SK-N-SH (cell line): ENCODE measurements around the gene KRTAP10-7. TPM values are rescaled to one million over a fixed set of nuclear protein-coding genes. Genes with fewer than 3 reads are reported as not detected.

Source experiments
- CTCF ChIA-PET: fragments of 300-600, 350-600 bp; formaldehyde crosslinking; extraction: SDS; loops from one replicate; lab custom pipeline; 2021; lab: Yijun Ruan, JAX
- POLR2A ChIA-PET: fragments of 350-600 bp; sonication (Branson Sonifier 250); formaldehyde crosslinking; extraction: SDS; loops from one replicate; lab custom pipeline; 2020; ENCODE audit warnings: antibody characterized with exemption, inconsistent platforms; lab: Yijun Ruan, JAX
- DNase-seq: peaks from one replicate; pipeline ENCODE4 v3.0.0; 2012
- H2AFZ ChIP-seq: fragments of 200-600 bp; sonication (generic); 2 replicates; pipeline ENCODE4 v1.8.1; 2016; ENCODE audit warnings: antibody characterized with exemption, mild to moderate bottlenecking, low read depth
- H3F3A ChIP-seq: fragments of 200-600 bp; sonication (generic); replicated peaks from 2 replicates; pipeline ENCODE3; 2016; ENCODE audit warnings: antibody characterized with exemption, mild to moderate bottlenecking; ENCODE audit not compliant: insufficient read depth
- H3K27ac ChIP-seq, 2 experiments: fragments of 200-500 bp in 1 of 2; fragments of 200-600 bp in 1 of 2; sonication (Bioruptor generic) in 1 of 2; sonication (generic), shearing (Covaris generic) in 1 of 2; 2 replicates each; pipeline versions ENCODE4 v1.5.1 to v1.6.1; 2014 to 2016; ENCODE audit warnings: low read depth in 2 of 2, inconsistent platforms in 1 of 2, low read length in 1 of 2, mild to moderate bottlenecking in 1 of 2, mixed read lengths in 1 of 2
- H3K27me3 ChIP-seq: fragments of 200-600 bp; sonication (generic), shearing (Covaris generic); 2 replicates; pipeline ENCODE4 v1.6.1; 2016; ENCODE audit warnings: mixed run types; ENCODE audit not compliant: insufficient read depth
- H3K36me3 ChIP-seq, 2 experiments: fragments of 200-500 bp in 1 of 2; fragments of 200-600 bp in 1 of 2; sonication (Bioruptor generic) in 1 of 2; sonication (generic) in 1 of 2; replicated peaks in 1 of 2; 2 replicates each; pipeline versions ENCODE3 to v1.5.1; 2014 to 2016; ENCODE audit warnings: low read length in 1 of 2, mild to moderate bottlenecking in 1 of 2; ENCODE audit not compliant: insufficient read depth in 2 of 2, control insufficient read depth in 1 of 2
- H3K4me1 ChIP-seq, 2 experiments: fragments of 200-500 bp in 1 of 2; fragments of 200-600 bp in 1 of 2; sonication (Bioruptor generic) in 1 of 2; sonication (generic), shearing (Covaris generic) in 1 of 2; 2 replicates each; pipeline versions ENCODE4 v1.5.1 to v1.6.1; 2014 to 2016; ENCODE audit warnings: low read depth in 1 of 2, low read length in 1 of 2, mixed run types in 1 of 2; ENCODE audit not compliant: insufficient read depth in 2 of 2, control insufficient read depth in 1 of 2
- H3K4me2 ChIP-seq: fragments of 200-600 bp; sonication (generic), shearing (Covaris generic); 2 replicates; pipeline ENCODE4 v1.6.1; 2017; ENCODE audit warnings: mixed run types
- H3K4me3 ChIP-seq, 2 experiments: fragments of 200-500 bp in 1 of 2; fragments of 200-600 bp in 1 of 2; sonication (Bioruptor generic) in 1 of 2; sonication (generic), shearing (Covaris generic) in 1 of 2; 2 replicates each; pipeline versions ENCODE4 v1.5.1 to v1.8.1; 2014 to 2016; ENCODE audit warnings: low read depth in 2 of 2, inconsistent platforms in 1 of 2, low read length in 1 of 2, mild to moderate bottlenecking in 1 of 2, mixed read lengths in 1 of 2, moderate library complexity in 1 of 2
- H3K79me2 ChIP-seq: fragments of 200-600 bp; sonication (generic); 2 replicates; pipeline ENCODE4 v1.8.1; 2017; ENCODE audit warnings: mild to moderate bottlenecking; ENCODE audit not compliant: insufficient read depth
- H3K9ac ChIP-seq: fragments of 200-600 bp; sonication (generic); 2 replicates; pipeline ENCODE4 v1.6.1; 2017; ENCODE audit warnings: mixed run types
- H3K9me2 ChIP-seq: fragments of 200-600 bp; sonication (generic); 2 replicates; pipeline ENCODE4 v1.6.1; 2017; ENCODE audit warnings: mixed run types
- H3K9me3 ChIP-seq: fragments of 200-600 bp; sonication (generic); 2 replicates; pipeline ENCODE4 v1.6.1; 2017; ENCODE audit warnings: mixed run types, mild to moderate bottlenecking, moderate library complexity
- H4K20me1 ChIP-seq: fragments of 200-600 bp; sonication (generic); 2 replicates; pipeline ENCODE4 v1.6.1; 2017; ENCODE audit warnings: mild to moderate bottlenecking, mixed run types; ENCODE audit not compliant: insufficient read depth
- CHD2 ChIP-seq: fragments of 150-350 bp; IDR thresholded peaks from 2 replicates; pipeline ENCODE4 v1.6.1; 2018; ENCODE audit warnings: low read length; ENCODE audit not compliant: partially characterized antibody
- EP300 ChIP-seq, 2 experiments: IDR thresholded peaks; 2 replicates each; pipeline versions ENCODE4 v1.4.0 to v1.6.1; 2012; ENCODE audit warnings: borderline replicate concordance in 1 of 2, low read depth in 1 of 2, low read length in 1 of 2
- FOXM1 ChIP-seq: IDR thresholded peaks from 2 replicates; pipeline ENCODE4 v1.4.0; 2012; ENCODE audit warnings: low read depth, mild to moderate bottlenecking
- JUND ChIP-seq: IDR thresholded peaks from 2 replicates; pipeline ENCODE4 v1.4.0; 2012
- MEF2A ChIP-seq: IDR thresholded peaks from 2 replicates; pipeline ENCODE4 v1.4.0; 2012; ENCODE audit warnings: low read depth, borderline replicate concordance
- POLR2AphosphoS5 ChIP-seq: IDR thresholded peaks from 2 replicates; pipeline ENCODE4 v1.6.1; 2012; ENCODE audit warnings: low read depth, low read length
- RFX5 ChIP-seq: IDR thresholded peaks from 2 replicates; pipeline ENCODE4 v1.6.1; 2012; ENCODE audit warnings: mild to moderate bottlenecking, improper control_type of control experiment, low read length
- RXRA ChIP-seq: IDR thresholded peaks from 2 replicates; pipeline ENCODE4 v1.4.0; 2012; ENCODE audit warnings: low read depth, mild to moderate bottlenecking, borderline replicate concordance
- SIN3A ChIP-seq: IDR thresholded peaks from 2 replicates; pipeline ENCODE4 v1.6.1; 2012; ENCODE audit warnings: low read depth, mild to moderate bottlenecking, low read length, moderate library complexity, borderline replicate concordance
- TAF1 ChIP-seq: IDR thresholded peaks from 2 replicates; pipeline ENCODE4 v1.6.1; 2012; ENCODE audit warnings: low read depth, mild to moderate bottlenecking, low read length, moderate library complexity, borderline replicate concordance
- TCF12 ChIP-seq: IDR thresholded peaks from 2 replicates; pipeline ENCODE4 v1.4.0; 2012
- YY1 ChIP-seq: IDR thresholded peaks from 2 replicates; pipeline ENCODE4 v1.4.0; 2012; ENCODE audit warnings: low read depth, mild to moderate bottlenecking
- WGBS: methylation state at CpG from one replicate; pipeline ENCODE4 v1.1.6; 2017; ENCODE audit warnings: low lambda C conversion rate; 5-methylcytosine and 5-hydroxymethylcytosine counted together
- polyA plus RNA-seq, 3 experiments: library from polyadenylated mRNA; depleted of rRNA; stranded (reverse); fragments of >200 nt; gene quantifications; 2 replicates each; pipeline ENCODE4 v1.2.3, GENCODE V29; 2012
- TF ChIP-seq, protein P1 (sequence below): IDR thresholded peaks from 2 replicates; pipeline ENCODE4; 2012
- TF ChIP-seq, protein P2 (sequence below): IDR thresholded peaks from 2 replicates; pipeline ENCODE4 v1.4.0; 2012; ENCODE audit warnings: low read depth, borderline replicate concordance
- TF ChIP-seq, protein P3 (sequence below): IDR thresholded peaks from 2 replicates; pipeline ENCODE4 v1.6.1; 2012; ENCODE audit warnings: mild to moderate bottlenecking, low read depth, low read length, moderate library complexity
- TF ChIP-seq, protein P4 (sequence below): fragments of 150-350 bp; IDR thresholded peaks from 2 replicates; pipeline ENCODE4 v1.6.1; 2017; ENCODE audit warnings: antibody characterized with exemption, low read length, low read depth, borderline replicate concordance
- TF ChIP-seq, protein P5 (sequence below): fragments of 200-600 bp; sonication (generic); IDR thresholded peaks from 2 replicates; pipeline ENCODE4 v1.6.1; 2017; ENCODE audit warnings: antibody characterized with exemption, mild to moderate bottlenecking, moderate library complexity

KRTAP10-7 gene
- polyA plus RNA-seq, 1 of the 3 experiments (the other 2 are of a cell fraction) = not detected

DNA sequence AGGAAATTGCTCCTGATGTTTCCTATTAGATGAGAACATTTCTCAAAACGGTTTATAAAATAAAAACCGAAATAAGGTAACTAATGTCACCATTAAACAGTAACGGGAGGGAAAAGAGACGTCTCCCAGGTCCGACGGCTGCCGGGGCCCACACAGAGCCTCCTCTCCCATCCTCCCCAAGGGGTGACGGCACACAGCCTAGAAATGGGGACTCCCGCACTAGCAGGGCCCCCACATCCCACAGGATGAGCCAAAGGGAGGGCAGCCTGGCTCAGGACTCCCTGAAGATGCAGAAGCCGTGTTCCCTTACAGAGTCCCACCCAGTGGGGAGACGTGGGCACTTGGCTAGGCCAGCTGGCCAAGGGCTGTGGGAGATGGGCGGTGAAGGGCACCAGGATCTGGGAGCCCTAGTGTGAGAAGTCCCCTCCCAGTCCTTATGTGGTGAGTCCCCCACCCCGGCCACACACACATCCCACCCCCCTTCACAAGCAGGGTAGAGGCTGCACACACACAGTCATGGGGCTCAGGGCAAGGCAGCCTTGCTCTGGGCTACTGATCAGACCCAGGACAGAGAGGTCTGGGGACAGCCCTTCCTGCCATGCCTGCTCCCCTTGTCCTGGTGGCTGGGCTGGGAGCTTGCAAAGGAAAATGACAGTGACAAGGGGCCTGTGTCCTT lies 45.1 kb upstream of the KRTAP10-7 start:
- 13% methylated on average over 9 of the region's 13 CpGs for WGBS
- ChIA-PET CTCF (no interaction called here), POLR2A (no interaction called here)
- Histone ChIP-seq H3K9ac (no peak overlapping the region), H3K9me3 (no peaks in the 10 kb centered on the region), H3K36me3 (no peaks in the 10 kb centered on the region), H3K4me1 (no peaks in the 10 kb centered on the region), H4K20me1 (no peaks in the 10 kb centered on the region), H2AFZ (no peak overlapping the region), H3K79me2 (no peaks in the 10 kb centered on the region), H3K27ac (no peak overlapping the region), H3K9me2 (no peaks in the 10 kb centered on the region), H3K27me3 (peaks cover 59% of the 10 kb centered on the region), H3F3A (no peaks in the 10 kb centered on the region), H3K4me2 (no peak overlapping the region), H3K4me3 (no peak overlapping the region)
- TF ChIP-seq FOXM1 (no peak), TCF12 (no peak)
- TF ChIP-seq, protein P1, sequence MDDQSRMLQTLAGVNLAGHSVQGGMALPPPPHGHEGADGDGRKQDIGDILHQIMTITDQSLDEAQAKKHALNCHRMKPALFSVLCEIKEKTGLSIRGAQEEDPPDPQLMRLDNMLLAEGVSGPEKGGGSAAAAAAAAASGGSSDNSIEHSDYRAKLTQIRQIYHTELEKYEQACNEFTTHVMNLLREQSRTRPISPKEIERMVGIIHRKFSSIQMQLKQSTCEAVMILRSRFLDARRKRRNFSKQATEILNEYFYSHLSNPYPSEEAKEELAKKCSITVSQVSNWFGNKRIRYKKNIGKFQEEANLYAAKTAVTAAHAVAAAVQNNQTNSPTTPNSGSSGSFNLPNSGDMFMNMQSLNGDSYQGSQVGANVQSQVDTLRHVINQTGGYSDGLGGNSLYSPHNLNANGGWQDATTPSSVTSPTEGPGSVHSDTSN = no peak
- DNase-seq = no peak

DNA sequence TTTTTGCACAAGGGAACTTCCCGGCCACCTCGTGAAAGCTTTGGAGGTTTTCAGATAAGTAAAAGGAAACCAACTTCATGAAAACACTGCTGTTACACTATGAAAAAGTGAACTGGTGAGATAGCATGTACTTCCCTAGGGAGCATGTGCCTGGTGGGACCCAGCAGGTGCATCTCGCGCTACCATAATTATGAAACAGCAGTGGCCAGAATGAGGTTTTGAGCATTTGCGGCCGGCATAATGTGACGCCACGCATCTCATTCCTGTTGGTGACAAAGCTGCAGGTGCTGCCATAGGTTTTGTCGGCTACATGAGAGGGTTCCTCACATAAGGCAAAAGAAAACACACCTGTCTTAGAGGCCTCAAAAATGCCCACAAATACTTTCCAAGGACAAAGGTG lies 43.5 kb upstream of the KRTAP10-7 start:
- ChIA-PET POLR2A (no interaction called here), CTCF (no interaction called here)
- no peak overlapping the region for H2AFZ ChIP-seq
- H3K27ac ChIP-seq = no peak overlapping the region
- 55% methylated on average over 5 of the region's 9 CpGs for WGBS
- H3F3A ChIP-seq = no peaks in the 10 kb centered on the region
- no peaks in the 10 kb centered on the region for H3K79me2 ChIP-seq
- H3K9ac ChIP-seq = no peak overlapping the region
- H3K9me2 ChIP-seq = no peaks in the 10 kb centered on the region
- no peak for DNase-seq
- H3K9me3 ChIP-seq = no peaks in the 10 kb centered on the region
- no peak overlapping the region for H3K4me2 ChIP-seq
- TF ChIP-seq, protein P2, sequence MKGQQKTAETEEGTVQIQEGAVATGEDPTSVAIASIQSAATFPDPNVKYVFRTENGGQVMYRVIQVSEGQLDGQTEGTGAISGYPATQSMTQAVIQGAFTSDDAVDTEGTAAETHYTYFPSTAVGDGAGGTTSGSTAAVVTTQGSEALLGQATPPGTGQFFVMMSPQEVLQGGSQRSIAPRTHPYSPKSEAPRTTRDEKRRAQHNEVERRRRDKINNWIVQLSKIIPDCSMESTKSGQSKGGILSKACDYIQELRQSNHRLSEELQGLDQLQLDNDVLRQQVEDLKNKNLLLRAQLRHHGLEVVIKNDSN = no peak
- TF ChIP-seq, protein P3, sequence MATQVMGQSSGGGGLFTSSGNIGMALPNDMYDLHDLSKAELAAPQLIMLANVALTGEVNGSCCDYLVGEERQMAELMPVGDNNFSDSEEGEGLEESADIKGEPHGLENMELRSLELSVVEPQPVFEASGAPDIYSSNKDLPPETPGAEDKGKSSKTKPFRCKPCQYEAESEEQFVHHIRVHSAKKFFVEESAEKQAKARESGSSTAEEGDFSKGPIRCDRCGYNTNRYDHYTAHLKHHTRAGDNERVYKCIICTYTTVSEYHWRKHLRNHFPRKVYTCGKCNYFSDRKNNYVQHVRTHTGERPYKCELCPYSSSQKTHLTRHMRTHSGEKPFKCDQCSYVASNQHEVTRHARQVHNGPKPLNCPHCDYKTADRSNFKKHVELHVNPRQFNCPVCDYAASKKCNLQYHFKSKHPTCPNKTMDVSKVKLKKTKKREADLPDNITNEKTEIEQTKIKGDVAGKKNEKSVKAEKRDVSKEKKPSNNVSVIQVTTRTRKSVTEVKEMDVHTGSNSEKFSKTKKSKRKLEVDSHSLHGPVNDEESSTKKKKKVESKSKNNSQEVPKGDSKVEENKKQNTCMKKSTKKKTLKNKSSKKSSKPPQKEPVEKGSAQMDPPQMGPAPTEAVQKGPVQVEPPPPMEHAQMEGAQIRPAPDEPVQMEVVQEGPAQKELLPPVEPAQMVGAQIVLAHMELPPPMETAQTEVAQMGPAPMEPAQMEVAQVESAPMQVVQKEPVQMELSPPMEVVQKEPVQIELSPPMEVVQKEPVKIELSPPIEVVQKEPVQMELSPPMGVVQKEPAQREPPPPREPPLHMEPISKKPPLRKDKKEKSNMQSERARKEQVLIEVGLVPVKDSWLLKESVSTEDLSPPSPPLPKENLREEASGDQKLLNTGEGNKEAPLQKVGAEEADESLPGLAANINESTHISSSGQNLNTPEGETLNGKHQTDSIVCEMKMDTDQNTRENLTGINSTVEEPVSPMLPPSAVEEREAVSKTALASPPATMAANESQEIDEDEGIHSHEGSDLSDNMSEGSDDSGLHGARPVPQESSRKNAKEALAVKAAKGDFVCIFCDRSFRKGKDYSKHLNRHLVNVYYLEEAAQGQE = no peak
- TF ChIP-seq, protein P4, sequence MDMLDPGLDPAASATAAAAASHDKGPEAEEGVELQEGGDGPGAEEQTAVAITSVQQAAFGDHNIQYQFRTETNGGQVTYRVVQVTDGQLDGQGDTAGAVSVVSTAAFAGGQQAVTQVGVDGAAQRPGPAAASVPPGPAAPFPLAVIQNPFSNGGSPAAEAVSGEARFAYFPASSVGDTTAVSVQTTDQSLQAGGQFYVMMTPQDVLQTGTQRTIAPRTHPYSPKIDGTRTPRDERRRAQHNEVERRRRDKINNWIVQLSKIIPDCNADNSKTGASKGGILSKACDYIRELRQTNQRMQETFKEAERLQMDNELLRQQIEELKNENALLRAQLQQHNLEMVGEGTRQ = no peak
- TF ChIP-seq CHD2 (no peak), YY1 (no peak), FOXM1 (no peak), RFX5 (no peak), TAF1 (no peak), JUND (no peak), RXRA (no peak), POLR2AphosphoS5 (no peak), SIN3A (no peak), EP300 (IDR thresholded peaks at IDR 0.05; ENCODE audit: borderline replicate concordance in 1 of 2, low read depth in 1 of 2, low read length in 1 of 2) (no peak), MEF2A (no peak)
- TF ChIP-seq, protein P5, sequence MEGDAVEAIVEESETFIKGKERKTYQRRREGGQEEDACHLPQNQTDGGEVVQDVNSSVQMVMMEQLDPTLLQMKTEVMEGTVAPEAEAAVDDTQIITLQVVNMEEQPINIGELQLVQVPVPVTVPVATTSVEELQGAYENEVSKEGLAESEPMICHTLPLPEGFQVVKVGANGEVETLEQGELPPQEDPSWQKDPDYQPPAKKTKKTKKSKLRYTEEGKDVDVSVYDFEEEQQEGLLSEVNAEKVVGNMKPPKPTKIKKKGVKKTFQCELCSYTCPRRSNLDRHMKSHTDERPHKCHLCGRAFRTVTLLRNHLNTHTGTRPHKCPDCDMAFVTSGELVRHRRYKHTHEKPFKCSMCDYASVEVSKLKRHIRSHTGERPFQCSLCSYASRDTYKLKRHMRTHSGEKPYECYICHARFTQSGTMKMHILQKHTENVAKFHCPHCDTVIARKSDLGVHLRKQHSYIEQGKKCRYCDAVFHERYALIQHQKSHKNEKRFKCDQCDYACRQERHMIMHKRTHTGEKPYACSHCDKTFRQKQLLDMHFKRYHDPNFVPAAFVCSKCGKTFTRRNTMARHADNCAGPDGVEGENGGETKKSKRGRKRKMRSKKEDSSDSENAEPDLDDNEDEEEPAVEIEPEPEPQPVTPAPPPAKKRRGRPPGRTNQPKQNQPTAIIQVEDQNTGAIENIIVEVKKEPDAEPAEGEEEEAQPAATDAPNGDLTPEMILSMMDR = no peak
- no peak overlapping the region for H3K4me3 ChIP-seq
- H3K36me3 ChIP-seq = no peaks in the 10 kb centered on the region
- no peaks in the 10 kb centered on the region for H3K4me1 ChIP-seq
- no peaks in the 10 kb centered on the region for H4K20me1 ChIP-seq
- peaks cover 59% of the 10 kb centered on the region for H3K27me3 ChIP-seq
